SK-N-SH (cell line): Measurements from ENCODE around the gene PCGF3. TPM values are rescaled to one million over a fixed set of nuclear protein-coding genes. Genes with fewer than 3 reads are reported as not detected.

ENCODE experiments used
- CTCF ChIA-PET: fragments of 300-600, 350-600 bp; formaldehyde crosslinking; extraction: SDS; loops from one replicate; lab custom pipeline; 2021; lab: Yijun Ruan, JAX
- POLR2A ChIA-PET: fragments of 350-600 bp; sonication (Branson Sonifier 250); formaldehyde crosslinking; extraction: SDS; loops from one replicate; lab custom pipeline; 2020; ENCODE audit warnings: antibody characterized with exemption, inconsistent platforms; lab: Yijun Ruan, JAX
- DNase-seq: peaks from one replicate; pipeline ENCODE4 v3.0.0; 2012
- H2AFZ ChIP-seq: fragments of 200-600 bp; sonication (generic); 2 replicates; pipeline ENCODE4 v1.8.1; 2016; ENCODE audit warnings: antibody characterized with exemption, mild to moderate bottlenecking, low read depth
- H3F3A ChIP-seq: fragments of 200-600 bp; sonication (generic); replicated peaks from 2 replicates; pipeline ENCODE3; 2016; ENCODE audit warnings: antibody characterized with exemption, mild to moderate bottlenecking; ENCODE audit not compliant: insufficient read depth
- H3K27ac ChIP-seq, 2 experiments: fragments of 200-500 bp in 1 of 2; fragments of 200-600 bp in 1 of 2; sonication (Bioruptor generic) in 1 of 2; sonication (generic), shearing (Covaris generic) in 1 of 2; 2 replicates each; pipeline versions ENCODE4 v1.5.1 to v1.6.1; 2014 to 2016; ENCODE audit warnings: low read depth in 2 of 2, inconsistent platforms in 1 of 2, low read length in 1 of 2, mild to moderate bottlenecking in 1 of 2, mixed read lengths in 1 of 2
- H3K27me3 ChIP-seq: fragments of 200-600 bp; sonication (generic), shearing (Covaris generic); 2 replicates; pipeline ENCODE4 v1.6.1; 2016; ENCODE audit warnings: mixed run types; ENCODE audit not compliant: insufficient read depth
- H3K36me3 ChIP-seq, 2 experiments: fragments of 200-500 bp in 1 of 2; fragments of 200-600 bp in 1 of 2; sonication (Bioruptor generic) in 1 of 2; sonication (generic) in 1 of 2; replicated peaks in 1 of 2; 2 replicates each; pipeline versions ENCODE3 to v1.5.1; 2014 to 2016; ENCODE audit warnings: low read length in 1 of 2, mild to moderate bottlenecking in 1 of 2; ENCODE audit not compliant: insufficient read depth in 2 of 2, control insufficient read depth in 1 of 2
- H3K4me1 ChIP-seq, 2 experiments: fragments of 200-500 bp in 1 of 2; fragments of 200-600 bp in 1 of 2; sonication (Bioruptor generic) in 1 of 2; sonication (generic), shearing (Covaris generic) in 1 of 2; 2 replicates each; pipeline versions ENCODE4 v1.5.1 to v1.6.1; 2014 to 2016; ENCODE audit warnings: low read depth in 1 of 2, low read length in 1 of 2, mixed run types in 1 of 2; ENCODE audit not compliant: insufficient read depth in 2 of 2, control insufficient read depth in 1 of 2
- H3K4me2 ChIP-seq: fragments of 200-600 bp; sonication (generic), shearing (Covaris generic); 2 replicates; pipeline ENCODE4 v1.6.1; 2017; ENCODE audit warnings: mixed run types
- H3K4me3 ChIP-seq, 2 experiments: fragments of 200-500 bp in 1 of 2; fragments of 200-600 bp in 1 of 2; sonication (Bioruptor generic) in 1 of 2; sonication (generic), shearing (Covaris generic) in 1 of 2; 2 replicates each; pipeline versions ENCODE4 v1.5.1 to v1.8.1; 2014 to 2016; ENCODE audit warnings: low read depth in 2 of 2, inconsistent platforms in 1 of 2, low read length in 1 of 2, mild to moderate bottlenecking in 1 of 2, mixed read lengths in 1 of 2, moderate library complexity in 1 of 2
- H3K79me2 ChIP-seq: fragments of 200-600 bp; sonication (generic); 2 replicates; pipeline ENCODE4 v1.8.1; 2017; ENCODE audit warnings: mild to moderate bottlenecking; ENCODE audit not compliant: insufficient read depth
- H3K9ac ChIP-seq: fragments of 200-600 bp; sonication (generic); 2 replicates; pipeline ENCODE4 v1.6.1; 2017; ENCODE audit warnings: mixed run types
- H3K9me2 ChIP-seq: fragments of 200-600 bp; sonication (generic); 2 replicates; pipeline ENCODE4 v1.6.1; 2017; ENCODE audit warnings: mixed run types
- H3K9me3 ChIP-seq: fragments of 200-600 bp; sonication (generic); 2 replicates; pipeline ENCODE4 v1.6.1; 2017; ENCODE audit warnings: mixed run types, mild to moderate bottlenecking, moderate library complexity
- H4K20me1 ChIP-seq: fragments of 200-600 bp; sonication (generic); 2 replicates; pipeline ENCODE4 v1.6.1; 2017; ENCODE audit warnings: mild to moderate bottlenecking, mixed run types; ENCODE audit not compliant: insufficient read depth
- CHD2 ChIP-seq: fragments of 150-350 bp; IDR thresholded peaks from 2 replicates; pipeline ENCODE4 v1.6.1; 2018; ENCODE audit warnings: low read length; ENCODE audit not compliant: partially characterized antibody
- CTCF ChIP-seq: fragments of 200-600 bp; sonication (generic); IDR thresholded peaks from 2 replicates; pipeline ENCODE4 v1.6.1; 2017; ENCODE audit warnings: antibody characterized with exemption, mild to moderate bottlenecking, moderate library complexity
- ELF1 ChIP-seq: IDR thresholded peaks from 2 replicates; pipeline ENCODE4 v1.4.0; 2012
- EP300 ChIP-seq, 2 experiments: IDR thresholded peaks; 2 replicates each; pipeline versions ENCODE4 v1.4.0 to v1.6.1; 2012; ENCODE audit warnings: borderline replicate concordance in 1 of 2, low read depth in 1 of 2, low read length in 1 of 2
- EZH2phosphoT487 ChIP-seq: fragments of 200-600 bp; sonication (generic); IDR thresholded peaks from 2 replicates; pipeline ENCODE4 v1.6.1; 2017; ENCODE audit warnings: low read depth, mixed run types, mild to moderate bottlenecking, antibody characterized with exemption, moderate library complexity, borderline replicate concordance
- FOSL2 ChIP-seq: IDR thresholded peaks from 2 replicates; pipeline ENCODE4 v1.4.0; 2012; ENCODE audit warnings: low read depth, mild to moderate bottlenecking, moderate library complexity, borderline replicate concordance
- FOXJ3 ChIP-seq: sonication (generic); formaldehyde crosslinking; IDR thresholded peaks from 2 replicates; pipeline ENCODE4 v1.5.1; 2020; ENCODE audit warnings: mild to moderate bottlenecking, missing genetic modification reagents
- FOXM1 ChIP-seq: IDR thresholded peaks from 2 replicates; pipeline ENCODE4 v1.4.0; 2012; ENCODE audit warnings: low read depth, mild to moderate bottlenecking
- GABPA ChIP-seq: IDR thresholded peaks from 2 replicates; pipeline ENCODE4 v1.4.0; 2012; ENCODE audit warnings: low read depth, mild to moderate bottlenecking
- IRF3 ChIP-seq: fragments of 150-350 bp; IDR thresholded peaks from 2 replicates; pipeline ENCODE4 v1.6.1; 2016; ENCODE audit warnings: mild to moderate bottlenecking, low read depth, low read length
- MAX ChIP-seq: IDR thresholded peaks from 2 replicates; pipeline ENCODE4 v1.4.0; 2012; ENCODE audit warnings: low read depth
- MXI1 ChIP-seq: IDR thresholded peaks from 2 replicates; pipeline ENCODE4 v1.6.1; 2012; ENCODE audit warnings: mild to moderate bottlenecking, low read depth, low read length, improper control_type of control experiment
- RCOR1 ChIP-seq: fragments of 150-350 bp; IDR thresholded peaks from 2 replicates; pipeline ENCODE4 v1.6.1; 2017; ENCODE audit warnings: antibody characterized with exemption, low read length
- RFX5 ChIP-seq: IDR thresholded peaks from 2 replicates; pipeline ENCODE4 v1.6.1; 2012; ENCODE audit warnings: mild to moderate bottlenecking, improper control_type of control experiment, low read length
- RXRA ChIP-seq: IDR thresholded peaks from 2 replicates; pipeline ENCODE4 v1.4.0; 2012; ENCODE audit warnings: low read depth, mild to moderate bottlenecking, borderline replicate concordance
- TAF1 ChIP-seq: IDR thresholded peaks from 2 replicates; pipeline ENCODE4 v1.6.1; 2012; ENCODE audit warnings: low read depth, mild to moderate bottlenecking, low read length, moderate library complexity, borderline replicate concordance
- TCF12 ChIP-seq: IDR thresholded peaks from 2 replicates; pipeline ENCODE4 v1.4.0; 2012
- TEAD4 ChIP-seq: IDR thresholded peaks from 2 replicates; pipeline ENCODE4 v1.4.0; 2012; ENCODE audit warnings: mild to moderate bottlenecking, borderline replicate concordance; ENCODE audit not compliant: insufficient read depth
- USF2 ChIP-seq: fragments of 150-350 bp; IDR thresholded peaks from 2 replicates; pipeline ENCODE4 v1.6.1; 2017; ENCODE audit warnings: antibody characterized with exemption, low read length, low read depth, borderline replicate concordance
- YY1 ChIP-seq: IDR thresholded peaks from 2 replicates; pipeline ENCODE4 v1.4.0; 2012; ENCODE audit warnings: low read depth, mild to moderate bottlenecking
- ZBTB33 ChIP-seq: IDR thresholded peaks from 2 replicates; pipeline ENCODE4 v1.4.0; 2012; ENCODE audit warnings: low read depth, borderline replicate concordance
- WGBS: methylation state at CpG from one replicate; pipeline ENCODE4 v1.1.6; 2017; ENCODE audit warnings: low lambda C conversion rate; 5-methylcytosine and 5-hydroxymethylcytosine counted together
- polyA plus RNA-seq, 3 experiments: library from polyadenylated mRNA; depleted of rRNA; stranded (reverse); fragments of >200 nt; gene quantifications; 2 replicates each; pipeline ENCODE4 v1.2.3, GENCODE V29; 2012

The PCGF3 gene
- polyA plus RNA-seq, 1 of the 3 experiments (the other 2 are of a cell fraction), result 44.8 TPM

- no peaks in the 10 kb centered on the region for H3K4me1 ChIP-seq
- H3K9ac ChIP-seq, result no peak overlapping the region
- no peak overlapping the region for H3K4me3 ChIP-seq
- H3K27ac ChIP-seq, result no peak overlapping the region
- TF ChIP-seq ELF1, result no peak
- TF ChIP-seq EZH2phosphoT487, result no peak
- no peak for TF ChIP-seq FOXJ3 (CRISPR knock-in tag)
- no peak for TF ChIP-seq RCOR1
- no peak for TF ChIP-seq TCF12
- H3K4me2 ChIP-seq, result no peak overlapping the region
- no peaks in the 10 kb centered on the region for H3F3A ChIP-seq
- 96% methylated on average over 9 of the region's 9 CpGs for WGBS
- no peak for DNase-seq
- POLR2A ChIA-PET, result no interaction called here
- no peak overlapping the region for H2AFZ ChIP-seq
- CTCF ChIA-PET, result interaction anchor here (1.0 to 3.2 kb wide), 2 partner anchors 8 to 50 kb away, joined by 4 to 15 read pairs; no protein-coding TSS in a partner anchor
- H3K79me2 ChIP-seq, result peaks cover 8% of the 10 kb centered on the region; the same call in 1 of the 2 replicates
- peaks cover 16% of the 10 kb centered on the region; the same call in 1 of the 2 replicates for H4K20me1 ChIP-seq
- H3K27me3 ChIP-seq, result no peaks in the 10 kb centered on the region
- H3K9me3 ChIP-seq, result no peaks in the 10 kb centered on the region
- peaks cover 45 to 52% of the 10 kb centered on the region in 2 experiments for H3K36me3 ChIP-seq
- H3K9me2 ChIP-seq, result no peaks in the 10 kb centered on the region
Measured at GRCh38 chr4:734075-734474, 28.4 kb downstream of the PCGF3 start.

GRCh38 chr4:734951-735350 is 29.3 kb downstream of the PCGF3 start:
- no peak overlapping the region for H3K4me2 ChIP-seq
- TF ChIP-seq IRF3 (no peak), RXRA (no peak), EP300 (IDR thresholded peaks at IDR 0.05; ENCODE audit: borderline replicate concordance in 1 of 2, low read depth in 1 of 2, low read length in 1 of 2) (no peak), CHD2 (no peak), MXI1 (no peak), GABPA (no peak), CTCF (no peak), TEAD4 (no peak), YY1 (no peak), FOXJ3 (CRISPR knock-in tag) (no peak), FOSL2 (no peak), RFX5 (no peak), RCOR1 (no peak), FOXM1 (no peak), EZH2phosphoT487 (no peak), TAF1 (no peak), ZBTB33 (no peak), MAX (no peak), USF2 (no peak)
- TF ChIP-seq, all 33 proteins: peak for 0
- Histone ChIP-seq H3K36me3 (peaks cover 48 to 58% of the 10 kb centered on the region in 2 experiments), H4K20me1 (peaks cover 10% of the 10 kb centered on the region; the same call in 1 of the 2 replicates), H3K79me2 (no peaks in the 10 kb centered on the region; the same call in 1 of the 2 replicates), H3K27me3 (no peaks in the 10 kb centered on the region), H3K9me2 (no peaks in the 10 kb centered on the region), H3K9me3 (no peaks in the 10 kb centered on the region), H3K4me3 (no peak overlapping the region), H3K27ac (no peak overlapping the region), H3F3A (no peaks in the 10 kb centered on the region), H3K4me1 (no peaks in the 10 kb centered on the region), H3K9ac (no peak overlapping the region), H2AFZ (no peak overlapping the region)
- no peak for DNase-seq
- CTCF ChIA-PET, result interaction anchor here (3.2 kb wide), 1 partner anchor 7 kb away, joined by 15 read pairs; no protein-coding TSS in a partner anchor
- no CpG with 5 or more reads among the region's 9 CpGs for WGBS
- POLR2A ChIA-PET, result no interaction called here
